ENCODE data around the gene PEX14. TPM values are rescaled to one million over a fixed set of nuclear protein-coding genes. Genes with fewer than 3 reads are reported as not detected.

Gene PEX14
- total RNA-seq, 1 donor from 2014 or later = 28.0 TPM

GRCh38 chr1:10617318-10617717 is 142.6 kb downstream of the PEX14 start:
- Mint-ChIP-seq H3K36me3 (ENCODE audit: low read depth) (peaks cover 2% of the 10 kb centered on the region), H3K27ac (ENCODE audit: unreplicated experiment) (no peak overlapping the region), H3K27me3 (ENCODE audit: low read depth) (no peaks in the 10 kb centered on the region), H3K4me3 (no peak overlapping the region), H3K4me1 (peaks cover 9% of the 10 kb centered on the region), H3K9me3 (no peaks in the 10 kb centered on the region)
- DNase-seq (ENCODE audit: low read depth, low spot score) = no peak
- no peak for TF ChIP-seq CTCF (conservative IDR thresholded peaks at IDR 0.05)

- Mint-ChIP-seq H3K9me3 (no peaks in the 10 kb centered on the region), H3K27ac (ENCODE audit: unreplicated experiment) (no peak overlapping the region), H3K4me3 (no peak overlapping the region), H3K27me3 (ENCODE audit: low read depth) (no peaks in the 10 kb centered on the region), H3K4me1 (peaks cover 9% of the 10 kb centered on the region), H3K36me3 (ENCODE audit: low read depth) (peaks cover 2% of the 10 kb centered on the region)
- no peak for TF ChIP-seq CTCF (conservative IDR thresholded peaks at IDR 0.05)
- no peak for DNase-seq (ENCODE audit: low read depth, low spot score)
Measured at GRCh38 chr1:10617931-10618885, 143.5 kb downstream of the PEX14 start.

GRCh38 chr1:10620776-10621175 is 146.0 kb downstream of the PEX14 start:
- no peak overlapping the region for H3K4me3 Mint-ChIP-seq
- DNase-seq (ENCODE audit: low read depth, low spot score) = no peak
- H3K27me3 Mint-ChIP-seq (ENCODE audit: low read depth) = no peaks in the 10 kb centered on the region
- no peak overlapping the region for H3K27ac Mint-ChIP-seq (ENCODE audit: unreplicated experiment)
- H3K9me3 Mint-ChIP-seq = no peaks in the 10 kb centered on the region
- H3K4me1 Mint-ChIP-seq = peaks cover 2% of the 10 kb centered on the region
- no peak for TF ChIP-seq CTCF (conservative IDR thresholded peaks at IDR 0.05)
- no peaks in the 10 kb centered on the region for H3K36me3 Mint-ChIP-seq (ENCODE audit: low read depth)

GRCh38 chr1:10621906-10622305 is 147.2 kb downstream of the PEX14 start:
- Mint-ChIP-seq H3K36me3 (ENCODE audit: low read depth) (no peaks in the 10 kb centered on the region), H3K27ac (ENCODE audit: unreplicated experiment) (no peak overlapping the region), H3K27me3 (ENCODE audit: low read depth) (no peaks in the 10 kb centered on the region), H3K4me1 (no peaks in the 10 kb centered on the region), H3K4me3 (no peak overlapping the region), H3K9me3 (no peaks in the 10 kb centered on the region)
- TF ChIP-seq CTCF (conservative IDR thresholded peaks at IDR 0.05) = no peak
- DNase-seq (ENCODE audit: low read depth, low spot score) = no peak

DNA sequence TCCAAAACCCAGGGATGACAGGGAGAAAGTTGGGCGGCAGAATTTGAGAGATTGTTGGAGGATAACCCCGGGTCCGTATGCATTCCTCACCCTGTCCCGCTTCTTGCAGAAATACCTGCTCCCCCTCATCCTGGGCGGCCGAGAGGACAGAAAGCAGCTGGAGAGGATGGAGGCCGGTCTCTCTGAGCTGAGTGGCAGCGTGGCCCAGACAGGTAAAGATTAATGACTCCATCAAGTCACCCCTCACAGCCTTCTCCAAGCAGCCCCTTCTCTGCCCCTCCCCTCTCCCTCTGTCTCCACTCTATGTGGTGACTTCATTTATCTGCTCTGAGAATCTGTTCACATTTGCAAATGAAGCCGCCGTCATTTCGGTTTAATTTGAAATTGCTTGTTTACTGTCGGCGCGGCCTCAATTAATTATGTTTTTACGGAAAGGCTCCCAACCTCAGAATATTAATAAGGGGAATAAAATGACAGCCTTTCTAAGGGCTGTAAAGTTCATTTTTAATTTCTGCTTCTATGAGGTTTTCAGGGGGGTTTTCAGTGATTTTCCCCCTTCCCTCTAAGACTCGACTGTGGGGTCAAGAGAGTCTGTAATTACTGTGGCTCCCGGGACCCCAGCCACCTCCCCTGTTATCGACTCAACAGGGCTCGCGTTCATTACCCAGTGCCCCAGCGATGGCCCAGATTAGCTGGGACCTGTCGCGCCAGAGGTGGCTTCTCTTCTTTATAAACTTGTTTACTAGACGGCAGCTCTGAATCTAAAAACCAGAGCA is 148.3 kb downstream of the PEX14 start:
- H3K36me3 Mint-ChIP-seq (ENCODE audit: low read depth) = no peaks in the 10 kb centered on the region
- H3K27me3 Mint-ChIP-seq (ENCODE audit: low read depth) = no peaks in the 10 kb centered on the region
- H3K4me1 Mint-ChIP-seq = no peaks in the 10 kb centered on the region
- TF ChIP-seq CTCF (conservative IDR thresholded peaks at IDR 0.05) = no peak
- no peak overlapping the region for H3K4me3 Mint-ChIP-seq
- no peaks in the 10 kb centered on the region for H3K9me3 Mint-ChIP-seq
- no peak overlapping the region for H3K27ac Mint-ChIP-seq (ENCODE audit: unreplicated experiment)
- no peak for DNase-seq (ENCODE audit: low read depth, low spot score)

All from neural crest cell (in vitro differentiated cells).